Tibial nerve (tissue), 4 donors: Measurements from ENCODE around the gene CNTN5.

ENCODE experiments used
- CTCF ChIP-seq, 5 experiments: fragments of 200-600 bp in 3 of 5; fragments of 450-650 bp in 2 of 5; sonication (generic) in 3 of 5; IDR thresholded peaks; one replicate each; pipeline ENCODE4 v1.5.1; 2016 to 2019; ENCODE audit warnings: antibody characterized with exemption in 5 of 5, mild to moderate bottlenecking in 3 of 5, moderate library complexity in 2 of 5
- EP300 ChIP-seq, 2 donors: sonication (generic); formaldehyde crosslinking; IDR thresholded peaks; one replicate each; pipeline ENCODE4 v1.6.1; 2017; ENCODE audit warnings: antibody characterized with exemption in 2 of 2, mild to moderate bottlenecking in 1 of 2
- POLR2A ChIP-seq, 2 donors: fragments of 450-650 bp; IDR thresholded peaks; one replicate each; pipeline ENCODE4 v1.6.1; 2017; ENCODE audit warnings: antibody characterized with exemption in 2 of 2, mild to moderate bottlenecking in 2 of 2, moderate library complexity in 2 of 2

GRCh38 chr11:100229086-100229485, 1208.3 kb downstream of the CNTN5 start:
- TF ChIP-seq CTCF (IDR thresholded peaks at IDR 0.05) (no peak), EP300 (IDR thresholded peaks at IDR 0.05) (no peak), POLR2A (IDR thresholded peaks at IDR 0.05) (no peak)
